ENCODE results near the gene TMEM45B.

The TMEM45B gene

GRCh38 chr11:129852125-129852740 is 36.6 kb downstream of the TMEM45B start:
- peak; percentile 19 for DNase-seq (ENCODE audit: low read depth)

GRCh38 chr11:129853518-129854231 is 38.0 kb downstream of the TMEM45B start:
- no peak for DNase-seq (ENCODE audit: low read depth)

DNA sequence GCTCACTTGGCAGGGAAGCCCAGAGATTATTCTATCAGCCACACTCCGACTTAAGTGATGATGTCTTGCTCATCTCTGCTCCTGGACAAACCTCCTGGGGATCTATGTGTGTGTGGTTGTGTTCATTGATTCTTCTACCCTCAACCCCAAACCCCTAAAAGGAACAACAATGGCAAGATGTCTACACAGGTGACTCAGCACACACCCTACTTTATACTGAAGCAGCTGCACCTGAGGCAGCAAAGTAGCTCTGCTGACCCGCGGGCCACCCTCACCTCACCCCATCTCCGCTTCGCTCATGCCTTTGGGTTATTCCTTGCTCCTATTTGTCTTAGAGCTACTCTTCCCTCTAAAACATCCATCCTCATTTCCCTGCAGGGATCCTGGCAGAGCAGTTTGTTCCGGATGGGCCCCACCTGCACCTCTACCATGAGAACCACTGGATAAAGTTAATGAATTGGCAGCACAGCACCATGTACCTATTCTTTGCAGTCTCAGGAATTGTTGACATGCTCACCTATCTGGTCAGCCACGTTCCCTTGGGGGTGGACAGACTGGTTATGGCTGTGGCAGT is 38.7 kb downstream of the TMEM45B start:
- DNase-seq (ENCODE audit: low read depth) = no peak

DNA sequence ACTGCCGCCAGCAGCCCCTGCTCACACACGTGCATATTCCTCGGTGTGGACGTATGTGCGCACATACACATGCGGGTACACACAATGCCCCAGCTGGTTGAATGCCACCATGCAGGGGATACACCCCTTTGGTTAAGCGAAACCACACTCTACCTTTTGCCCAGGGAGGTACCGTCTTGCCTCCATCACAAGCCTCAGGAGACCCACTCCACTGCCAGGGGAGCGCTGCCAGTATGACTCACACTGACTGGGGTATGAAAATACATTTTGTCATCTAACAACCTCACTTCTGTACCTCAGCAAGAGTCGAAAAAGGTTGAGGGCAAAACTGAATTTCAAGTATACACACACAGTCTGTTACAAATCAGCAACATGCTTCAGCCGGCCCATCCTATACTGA is 39.4 kb downstream of the TMEM45B start:
- no peak for DNase-seq (ENCODE audit: low read depth)

- no peak for DNase-seq (ENCODE audit: low read depth)
Observed at GRCh38 chr11:129856036-129856435, 40.4 kb downstream of the TMEM45B start.

DNA sequence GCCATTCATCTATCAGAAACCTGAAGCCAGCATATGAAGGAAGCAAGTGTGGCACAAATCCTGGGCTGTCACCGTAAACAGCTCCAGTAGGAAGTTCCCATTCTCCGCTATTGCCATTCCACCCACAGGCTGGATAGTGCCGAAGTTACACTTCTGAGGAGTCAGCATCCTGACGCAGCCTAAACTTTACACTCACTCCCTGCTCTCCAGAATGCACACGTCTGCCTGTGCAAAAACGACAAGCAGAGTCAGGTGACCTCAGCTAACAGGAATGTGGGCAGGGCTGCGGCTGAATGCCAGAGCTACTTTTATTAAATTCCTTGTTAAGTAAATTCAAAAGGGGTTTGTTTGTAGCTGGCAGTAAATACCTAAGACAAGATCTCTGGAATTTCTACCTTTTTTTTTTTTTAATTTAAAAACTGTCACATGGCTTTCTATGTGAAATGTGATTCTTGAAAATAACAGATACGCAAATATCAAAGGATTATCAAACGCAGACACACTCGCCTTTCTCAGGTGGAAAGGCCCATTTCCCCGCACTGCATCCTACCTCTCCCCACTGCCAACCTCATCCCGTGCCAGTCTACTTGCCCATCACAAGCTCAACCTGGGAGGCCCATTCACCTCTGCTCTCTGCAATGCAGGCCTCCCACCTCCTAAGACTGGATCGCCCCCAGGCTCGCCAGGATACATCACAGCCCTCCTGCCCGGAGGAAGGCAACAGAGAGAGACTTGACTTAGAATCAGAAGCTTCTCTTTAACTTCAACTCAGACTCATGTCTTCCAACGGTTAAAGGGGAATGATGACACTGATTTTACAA is 46.3 kb downstream of the TMEM45B start:
- DNase-seq (ENCODE audit: low read depth) = peak; percentile 96

- no peak for DNase-seq (ENCODE audit: low read depth)
Observed at GRCh38 chr11:129864811-129865210, 49.2 kb downstream of the TMEM45B start.

DNA sequence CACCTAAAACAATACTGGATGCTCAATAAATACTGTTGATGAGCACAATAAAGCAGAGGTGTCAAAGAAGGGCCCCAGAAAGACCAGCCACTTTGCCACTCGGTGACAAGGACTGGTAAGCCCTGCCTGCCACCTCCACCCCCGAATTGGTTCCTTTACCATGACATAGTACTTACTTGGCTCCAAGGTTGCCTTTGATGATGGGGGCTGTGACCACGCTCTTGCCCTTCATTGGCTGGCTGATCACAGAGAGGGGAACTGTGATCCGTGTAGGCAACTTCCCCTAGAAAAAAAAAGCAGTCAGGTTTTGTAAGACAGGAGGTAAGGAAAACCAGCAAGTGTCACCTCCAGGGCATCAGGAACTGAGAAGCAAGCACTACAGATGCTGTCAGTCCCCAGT is 50.1 kb downstream of the TMEM45B start:
- DNase-seq (ENCODE audit: low read depth) = no peak

DNA sequence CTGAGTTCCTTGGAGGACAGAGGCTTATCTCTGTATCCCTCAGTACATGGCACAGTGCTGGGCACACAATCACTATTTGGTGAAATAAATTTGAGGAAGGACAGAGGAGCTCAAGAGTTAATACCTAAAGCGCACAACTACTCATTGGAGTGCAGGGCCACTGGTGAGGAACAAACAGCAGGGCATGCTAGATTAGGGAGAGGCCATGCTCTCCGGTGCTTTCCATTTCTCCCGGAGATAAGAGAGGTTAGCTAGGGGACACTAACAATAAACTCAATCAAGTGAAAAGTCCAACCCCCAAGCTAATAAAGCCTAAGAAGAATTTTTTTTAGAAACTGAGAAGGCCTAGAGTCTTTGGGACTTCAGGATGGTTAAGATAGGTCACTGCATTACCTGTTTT is 50.7 kb downstream of the TMEM45B start:
- DNase-seq (ENCODE audit: low read depth) = no peak

GRCh38 chr11:129868626-129869025 is 53.0 kb downstream of the TMEM45B start:
- peak; percentile 3 for DNase-seq (ENCODE audit: low read depth)

GRCh38 chr11:129871914-129872313 is 56.3 kb downstream of the TMEM45B start:
- no peak for DNase-seq (ENCODE audit: low read depth)

DNA sequence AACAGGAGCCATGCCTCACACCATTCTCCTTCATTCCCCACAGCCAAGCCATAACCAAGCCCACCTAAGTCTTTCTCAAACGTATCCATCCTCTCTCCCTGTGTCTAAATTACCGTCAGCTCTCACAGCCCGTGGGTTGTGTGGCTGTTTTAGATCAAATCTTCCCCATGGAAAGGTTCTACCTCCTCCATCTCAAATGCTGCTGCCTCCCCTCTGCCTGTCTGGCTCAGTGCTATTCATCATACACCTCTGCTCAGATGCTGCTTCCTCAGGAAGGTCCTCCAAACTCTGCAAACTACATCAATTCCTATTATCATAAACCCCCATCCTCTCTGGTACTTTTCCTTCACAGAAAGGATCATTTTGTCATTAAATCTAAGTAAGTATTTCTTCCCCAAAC is 64.7 kb downstream of the TMEM45B start:
- no peak for DNase-seq (ENCODE audit: low read depth)

- peak; percentile 41 for DNase-seq (ENCODE audit: low read depth)
Observed at GRCh38 chr11:129881570-129882170, 66.0 kb downstream of the TMEM45B start.

GRCh38 chr11:129884581-129884980 is 68.9 kb downstream of the TMEM45B start:
- no peak for DNase-seq (ENCODE audit: low read depth)

DNA sequence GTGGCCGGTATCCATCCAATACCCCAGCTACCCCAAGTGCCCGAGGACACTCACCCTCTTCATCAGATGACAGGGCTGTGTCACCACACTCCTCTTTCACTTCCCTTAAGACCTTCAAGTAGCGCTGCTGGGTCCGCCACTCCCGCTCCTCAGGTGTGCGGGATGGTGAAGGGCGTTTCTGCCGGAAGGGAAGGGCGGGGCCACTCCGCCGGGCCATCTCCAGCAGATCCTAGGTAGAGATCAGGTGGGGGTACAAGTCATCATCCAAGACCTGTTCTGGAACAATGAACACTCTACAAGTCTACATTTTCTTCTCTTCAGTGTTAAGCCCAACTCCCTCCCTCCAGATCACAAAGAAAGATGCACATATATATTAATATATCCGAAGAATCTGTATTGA is 69.7 kb downstream of the TMEM45B start:
- DNase-seq (ENCODE audit: low read depth) = no peak

- DNase-seq (ENCODE audit: low read depth) = no peak
Observed at GRCh38 chr11:129888451-129888850, 72.8 kb downstream of the TMEM45B start.

DNA sequence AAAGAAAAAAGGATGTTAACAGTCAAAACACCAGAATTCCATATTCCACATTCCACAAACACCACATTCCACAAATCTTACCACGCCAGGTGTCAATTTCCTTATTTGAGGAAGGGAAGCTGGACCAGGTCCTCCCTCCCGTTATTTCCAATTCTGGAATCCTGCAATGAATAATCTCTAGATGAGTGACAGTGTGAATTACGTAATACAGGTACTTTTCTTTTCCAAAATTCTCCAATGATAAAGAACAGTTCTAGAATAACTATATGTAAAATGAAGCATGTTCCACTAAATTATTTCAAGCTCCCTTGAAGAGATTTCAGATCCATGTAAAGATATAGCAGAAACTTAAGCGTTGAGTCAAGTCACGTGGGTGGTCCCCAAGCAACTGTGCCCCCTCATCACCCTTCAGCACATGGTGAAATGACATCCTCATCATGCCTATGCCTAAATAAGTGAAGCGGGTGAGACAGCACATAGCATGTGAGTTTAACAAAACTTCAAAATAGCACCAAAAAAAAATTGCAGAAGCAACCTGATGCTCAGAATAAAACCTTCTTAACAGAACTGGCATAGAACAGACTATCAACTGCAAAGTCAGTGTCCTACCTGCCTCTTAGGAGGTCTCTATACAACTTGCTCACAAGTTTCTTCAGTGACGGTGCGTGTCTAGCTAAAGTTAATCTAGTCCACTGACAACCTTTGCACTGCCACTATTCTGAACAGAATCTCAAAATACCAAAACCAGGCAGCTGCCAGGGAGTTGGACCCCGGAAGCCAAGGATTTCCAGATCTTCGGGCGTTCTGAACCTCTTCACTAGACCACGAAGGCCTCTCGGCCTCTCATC is 78.9 kb downstream of the TMEM45B start:
- peak; percentile 24 for DNase-seq (ENCODE audit: low read depth)

- peak; percentile 72 for DNase-seq (ENCODE audit: low read depth)
Observed at GRCh38 chr11:129895126-129896041, 79.7 kb downstream of the TMEM45B start, which contains the start of gene NFRKB. NFRKB (minus strand) TSS chr11:129895578; CDS start chr11:129892849, 2,729 bp downstream.

DNA sequence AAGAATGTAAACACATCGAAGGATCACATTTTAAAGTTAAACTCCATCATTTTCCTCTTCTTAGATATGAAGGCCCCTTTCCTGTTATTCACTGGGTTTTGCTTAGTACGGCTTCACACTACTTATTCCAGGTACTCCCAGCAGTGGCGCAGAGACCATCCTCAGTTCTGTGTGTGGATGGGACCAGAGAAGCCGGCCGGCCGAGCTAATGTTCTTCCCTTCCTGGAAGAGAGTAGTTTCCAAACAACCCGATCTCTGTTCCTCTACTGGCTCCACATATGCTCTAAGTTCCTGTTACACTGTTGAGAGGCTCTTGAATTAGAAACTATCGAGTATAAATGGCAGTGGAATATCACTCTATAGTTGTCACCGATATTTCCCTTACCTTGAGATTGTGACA is 80.4 kb downstream of the TMEM45B start:
- DNase-seq (ENCODE audit: low read depth) = no peak

DNA sequence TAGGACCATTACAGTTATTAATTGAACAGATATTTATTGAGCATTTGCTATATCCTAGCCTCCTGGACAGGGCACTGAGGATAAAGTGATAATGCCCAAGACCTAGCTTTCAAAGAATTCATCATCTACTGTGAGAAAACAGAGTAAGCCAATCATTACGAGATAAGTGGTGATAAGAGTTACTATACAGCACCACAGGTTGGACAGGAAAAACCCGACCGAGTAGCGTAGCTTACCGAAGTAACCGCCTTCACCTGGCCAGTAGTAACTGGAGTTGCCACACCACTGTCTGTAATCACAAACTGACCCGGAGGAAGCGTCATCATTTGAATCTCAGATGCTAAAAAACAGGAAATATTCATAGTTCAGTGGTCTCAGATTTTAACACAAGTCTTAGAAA is 89.8 kb downstream of the TMEM45B start:
- DNase-seq (ENCODE audit: low read depth) = no peak

All from EH (cell line).